Loucy (cell line): ENCODE measurements around the gene GRID2.

ENCODE experiments used
- CTCF ChIP-seq: fragments of 200-600 bp; sonication (generic); conservative IDR thresholded peaks from 2 replicates; pipeline ENCODE4 v1.5.1; 2014; ENCODE audit warnings: mild to moderate bottlenecking, antibody characterized with exemption, low read length
- EZH2phosphoT487 ChIP-seq: fragments of 200-600 bp; IDR thresholded peaks from 2 replicates; pipeline ENCODE4 v1.6.1; 2018; ENCODE audit warnings: antibody characterized with exemption, mild to moderate bottlenecking, moderate library complexity, borderline replicate concordance

- TF ChIP-seq CTCF (no peak), EZH2phosphoT487 (no peak)
These were observed 355 bp downstream of the GRID2 start for GRCh38 chr4:92304121-92304520.
